Keratinocyte (primary cell): ENCODE measurements around the gene PIAS3. TPM values are rescaled to one million over a fixed set of nuclear protein-coding genes. Genes with fewer than 3 reads are reported as not detected.
A peak's percentile ranks its signal among the peaks of the same experiment; 100 is the strongest.

Experiments used
- DNase-seq: peaks from one replicate; pipeline ENCODE4 v3.0.0-alpha.2; 2011; ENCODE audit warnings: low read depth, missing footprints, low spot score
- FAIRE-seq: peaks from 2 replicates; lab custom pipeline; 2011; peaks lifted over from hg19 to GRCh38; lab: Jason Lieb, UNC
- H2AFZ ChIP-seq: 2 replicates; pipeline ENCODE4 v1.6.0; 2012; ENCODE audit warnings: low read length, control low read depth, inconsistent platforms; ENCODE audit not compliant: control insufficient read depth
- H3K27ac ChIP-seq: 2 replicates; pipeline ENCODE4 v1.5.1; 2011; ENCODE audit warnings: low read length; ENCODE audit not compliant: control insufficient read depth, insufficient read depth
- H3K27me3 ChIP-seq: 3 replicates; pipeline ENCODE4 v1.6.0; 2011; ENCODE audit warnings: low read length; ENCODE audit not compliant: control insufficient read depth, insufficient read depth; ENCODE audit errors: extremely low read depth
- H3K36me3 ChIP-seq, 2 experiments: 2 replicates in 1 of 2; 3 replicates in 1 of 2; pipeline ENCODE4 v1.5.1; 2011; ENCODE audit warnings: low read length in 2 of 2, mild to moderate bottlenecking in 1 of 2; ENCODE audit not compliant: control insufficient read depth in 2 of 2, insufficient read depth in 2 of 2; ENCODE audit errors: extremely low read depth in 1 of 2
- H3K4me1 ChIP-seq: 3 replicates; pipeline ENCODE4 v1.5.1; 2011; ENCODE audit warnings: low read length; ENCODE audit not compliant: control insufficient read depth, insufficient read depth; ENCODE audit errors: extremely low read depth
- H3K4me2 ChIP-seq: 3 replicates; pipeline ENCODE4 v1.6.0; 2011; ENCODE audit warnings: low read depth, low read length; ENCODE audit not compliant: control insufficient read depth, insufficient read depth; ENCODE audit errors: extremely low read depth
- H3K4me3 ChIP-seq, 3 experiments: fragments of 200-600 bp in 1 of 3; sonication (generic) in 1 of 3; 2 replicates in 2 of 3; 3 replicates in 1 of 3; pipeline ENCODE4 v1.5.1; 2011 to 2016; ENCODE audit warnings: low read length in 3 of 3, mild to moderate bottlenecking in 3 of 3, control low read depth in 2 of 3, inconsistent platforms in 1 of 3, low read depth in 1 of 3, mixed read lengths in 1 of 3, mixed run types in 1 of 3, moderate library complexity in 1 of 3; ENCODE audit not compliant: control insufficient read depth in 2 of 3, insufficient read depth in 2 of 3; ENCODE audit errors: extremely low read depth in 1 of 3
- H3K79me2 ChIP-seq: 2 replicates; pipeline ENCODE4 v1.6.0; 2012; ENCODE audit warnings: low read length; ENCODE audit not compliant: control insufficient read depth, insufficient read depth
- H3K9ac ChIP-seq: 3 replicates; pipeline ENCODE4 v1.6.0; 2011; ENCODE audit warnings: low read length; ENCODE audit not compliant: control insufficient read depth, insufficient read depth; ENCODE audit errors: extremely low read depth
- H3K9me1 ChIP-seq: 3 replicates; pipeline ENCODE4 v1.6.0; 2011; ENCODE audit warnings: low read length; ENCODE audit not compliant: control insufficient read depth, insufficient read depth; ENCODE audit errors: extremely low read depth
- H3K9me3 ChIP-seq: 2 replicates; pipeline ENCODE4 v1.5.1; 2012; ENCODE audit warnings: low read depth, low read length; ENCODE audit not compliant: control insufficient read depth
- H4K20me1 ChIP-seq: 3 replicates; pipeline ENCODE4 v1.6.0; 2011; ENCODE audit warnings: low read length; ENCODE audit not compliant: control insufficient read depth, insufficient read depth; ENCODE audit errors: extremely low read depth
- CTCF ChIP-seq, 3 experiments: IDR thresholded peaks in 1 of 3; conservative IDR thresholded peaks in 1 of 3; optimal IDR thresholded peaks in 1 of 3; 2 replicates in 2 of 3; 3 replicates in 1 of 3; pipeline versions ENCODE3 to v1.5.1; 2011; ENCODE audit warnings: low read length in 3 of 3, mild to moderate bottlenecking in 3 of 3, moderate library complexity in 2 of 3, control low read depth in 1 of 3, inconsistent platforms in 1 of 3; ENCODE audit not compliant: insufficient read depth in 2 of 3; ENCODE audit errors: extremely low read depth in 1 of 3
- EZH2 ChIP-seq: IDR thresholded peaks from one replicate; pipeline ENCODE4 v1.6.1; 2012; ENCODE audit warnings: inconsistent platforms, mild to moderate bottlenecking, low read length, moderate library complexity
- dilution Hi-C: fragments of 300-500 bp; cut with MboI; formaldehyde crosslinking; loops from one replicate; pipeline ENCODE4 v1.7.0; 2020; ENCODE audit warnings: low sequenced_read_pairs; ENCODE audit not compliant: extremely low pct_ligation_motif_present
- polyA plus RNA-seq, 5 experiments: library from polyadenylated mRNA; depleted of rRNA in 3 of 5; stranded (reverse) in 3 of 5; stranded (forward) in 1 of 5; unstranded in 1 of 5; fragments of >200 nt; gene quantifications; 1 replicate in 1 of 5; 2 replicates in 3 of 5; 3 replicates in 1 of 5; pipeline versions ENCODE4 v1.2.1 to v1.2.3, GENCODE V29; 2011 to 2012; ENCODE audit warnings: missing spikeins in 2 of 5, low read depth in 1 of 5, low replicate concordance in 1 of 5

Gene PIAS3
- polyA plus RNA-seq, 1 donor (not counting 4 experiments of a cell fraction or from before 2014, with no cell fraction given): 26.9 TPM

GRCh38 chr1:145886390-145886789 is 27.5 kb upstream of the PIAS3 start:
- dilution Hi-C loops: no loop called here
- DNase-seq: no peak
- Histone ChIP-seq H3K9ac (no peak overlapping the region), H3K4me3 (peak overlapping the region; percentile 19 to 76 (median 50)), H3K9me1 (no peaks in the 10 kb centered on the region), H4K20me1 (no peaks in the 10 kb centered on the region), H3K9me3 (no peaks in the 10 kb centered on the region), H2AFZ (peak overlapping the region; percentile 95), H3K27ac (no peak overlapping the region), H3K4me1 (peaks cover 16% of the 10 kb centered on the region), H3K27me3 (no peaks in the 10 kb centered on the region), H3K79me2 (no peaks in the 10 kb centered on the region), H3K4me2 (peak overlapping the region; percentile 54), H3K36me3 (no peaks in the 10 kb centered on the region)
- TF ChIP-seq CTCF (optimal IDR thresholded peaks at IDR 0.05 in 1 of 3, IDR thresholded peaks at IDR 0.05 in 1 of 3, conservative IDR thresholded peaks at IDR 0.05 in 1 of 3; ENCODE audit: extremely low read depth in 1 of 3, insufficient read depth in 2 of 3, low read length in 3 of 3) (no peak), EZH2 (no peak)
- FAIRE-seq: no peak

- FAIRE-seq: no peak
- no peak within 1 kb of the TSS for H3K27ac ChIP-seq
- dilution Hi-C loops: no loop called here
- no peak for DNase-seq
- no peak within 1 kb of the TSS for H3K9ac ChIP-seq
- peak within 1 kb of the TSS; percentile 95 for H2AFZ ChIP-seq
- H3K4me3 ChIP-seq: peak within 1 kb of the TSS; percentile 50 to 76 (median 69)
- H3K4me2 ChIP-seq: peak within 1 kb of the TSS; percentile 54
- H3K4me1 ChIP-seq: peaks cover 10% of the 10 kb centered on the region
- H3K27me3 ChIP-seq: no peaks in the 10 kb centered on the region
- no peaks in the 10 kb centered on the region for H3K9me1 ChIP-seq
- H3K9me3 ChIP-seq: no peaks in the 10 kb centered on the region
- no peaks in the 10 kb centered on the region for H3K36me3 ChIP-seq
- H3K79me2 ChIP-seq: no peaks in the 10 kb centered on the region
- no peaks in the 10 kb centered on the region for H4K20me1 ChIP-seq
- no peak for TF ChIP-seq EZH2
- no peak for TF ChIP-seq CTCF (optimal IDR thresholded peaks at IDR 0.05 in 1 of 3, IDR thresholded peaks at IDR 0.05 in 1 of 3, conservative IDR thresholded peaks at IDR 0.05 in 1 of 3; ENCODE audit: extremely low read depth in 1 of 3, insufficient read depth in 2 of 3, low read length in 3 of 3)
These were observed 26.9 kb upstream of the PIAS3 start, which contains the start of gene ANKRD35 for GRCh38 chr1:145885738-145886287. ANKRD35 (minus strand) TSS chr1:145885866; CDS start chr1:145885758, 108 bp downstream.
